HL-60 (cell line): ENCODE results near the gene PARD3.

Experiments used
- GABPA ChIP-seq: IDR thresholded peaks from 2 replicates; pipeline ENCODE4 v1.6.1; 2012; ENCODE audit warnings: low read depth
- POLR2AphosphoS5 ChIP-seq: IDR thresholded peaks from 2 replicates; pipeline ENCODE4 v1.6.1; 2012; ENCODE audit warnings: low read depth
- SPI1 ChIP-seq: IDR thresholded peaks from 2 replicates; pipeline ENCODE4 v1.6.1; 2012; ENCODE audit warnings: low read depth, mild to moderate bottlenecking, borderline replicate concordance
- TF ChIP-seq, protein P1 (sequence below): IDR thresholded peaks from one replicate; pipeline ENCODE4 v1.5.1; 2011; ENCODE audit warnings: low read length, control low read depth, inconsistent platforms; ENCODE audit not compliant: insufficient read depth
- TF ChIP-seq, protein P2 (sequence below): IDR thresholded peaks from 2 replicates; pipeline ENCODE4 v1.6.1; 2012; ENCODE audit warnings: low read depth; ENCODE audit not compliant: insufficient replicate concordance

DNA sequence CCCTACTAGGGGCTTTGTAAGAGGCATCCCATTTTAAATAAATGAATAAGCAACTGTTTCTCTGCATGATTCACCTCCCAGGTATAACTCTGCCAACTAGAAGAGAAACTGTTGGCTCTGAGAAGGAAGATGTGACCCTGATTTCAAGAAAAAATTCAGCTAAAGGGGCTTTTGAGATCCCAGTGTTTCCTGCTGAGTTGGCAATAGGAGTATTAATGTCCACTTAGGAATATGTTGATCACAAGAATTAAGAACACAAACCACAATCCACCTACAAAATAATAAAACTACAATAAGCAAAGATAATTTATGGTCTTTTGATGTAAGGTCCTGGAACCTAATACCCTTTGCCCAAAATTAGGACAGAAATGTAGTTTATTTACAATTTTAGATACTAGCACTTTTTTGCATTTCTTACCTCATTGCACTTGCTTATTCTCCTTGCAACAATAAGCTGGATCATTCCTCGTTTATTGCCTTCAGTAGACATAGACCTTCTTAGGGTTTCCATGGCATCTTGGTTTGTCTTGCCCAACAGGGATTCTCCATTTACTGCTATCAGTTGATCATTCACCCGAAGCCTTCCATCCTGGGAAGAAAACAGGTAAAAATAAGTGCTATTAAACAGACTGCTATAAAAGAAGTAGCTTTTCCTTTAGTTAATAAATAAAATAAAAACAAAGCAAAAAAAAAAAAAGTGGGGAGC is 456.2 kb downstream of the PARD3 start:
- TF ChIP-seq, protein P1, sequence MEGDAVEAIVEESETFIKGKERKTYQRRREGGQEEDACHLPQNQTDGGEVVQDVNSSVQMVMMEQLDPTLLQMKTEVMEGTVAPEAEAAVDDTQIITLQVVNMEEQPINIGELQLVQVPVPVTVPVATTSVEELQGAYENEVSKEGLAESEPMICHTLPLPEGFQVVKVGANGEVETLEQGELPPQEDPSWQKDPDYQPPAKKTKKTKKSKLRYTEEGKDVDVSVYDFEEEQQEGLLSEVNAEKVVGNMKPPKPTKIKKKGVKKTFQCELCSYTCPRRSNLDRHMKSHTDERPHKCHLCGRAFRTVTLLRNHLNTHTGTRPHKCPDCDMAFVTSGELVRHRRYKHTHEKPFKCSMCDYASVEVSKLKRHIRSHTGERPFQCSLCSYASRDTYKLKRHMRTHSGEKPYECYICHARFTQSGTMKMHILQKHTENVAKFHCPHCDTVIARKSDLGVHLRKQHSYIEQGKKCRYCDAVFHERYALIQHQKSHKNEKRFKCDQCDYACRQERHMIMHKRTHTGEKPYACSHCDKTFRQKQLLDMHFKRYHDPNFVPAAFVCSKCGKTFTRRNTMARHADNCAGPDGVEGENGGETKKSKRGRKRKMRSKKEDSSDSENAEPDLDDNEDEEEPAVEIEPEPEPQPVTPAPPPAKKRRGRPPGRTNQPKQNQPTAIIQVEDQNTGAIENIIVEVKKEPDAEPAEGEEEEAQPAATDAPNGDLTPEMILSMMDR, result no peak
- no peak for TF ChIP-seq SPI1
- TF ChIP-seq, protein P2, sequence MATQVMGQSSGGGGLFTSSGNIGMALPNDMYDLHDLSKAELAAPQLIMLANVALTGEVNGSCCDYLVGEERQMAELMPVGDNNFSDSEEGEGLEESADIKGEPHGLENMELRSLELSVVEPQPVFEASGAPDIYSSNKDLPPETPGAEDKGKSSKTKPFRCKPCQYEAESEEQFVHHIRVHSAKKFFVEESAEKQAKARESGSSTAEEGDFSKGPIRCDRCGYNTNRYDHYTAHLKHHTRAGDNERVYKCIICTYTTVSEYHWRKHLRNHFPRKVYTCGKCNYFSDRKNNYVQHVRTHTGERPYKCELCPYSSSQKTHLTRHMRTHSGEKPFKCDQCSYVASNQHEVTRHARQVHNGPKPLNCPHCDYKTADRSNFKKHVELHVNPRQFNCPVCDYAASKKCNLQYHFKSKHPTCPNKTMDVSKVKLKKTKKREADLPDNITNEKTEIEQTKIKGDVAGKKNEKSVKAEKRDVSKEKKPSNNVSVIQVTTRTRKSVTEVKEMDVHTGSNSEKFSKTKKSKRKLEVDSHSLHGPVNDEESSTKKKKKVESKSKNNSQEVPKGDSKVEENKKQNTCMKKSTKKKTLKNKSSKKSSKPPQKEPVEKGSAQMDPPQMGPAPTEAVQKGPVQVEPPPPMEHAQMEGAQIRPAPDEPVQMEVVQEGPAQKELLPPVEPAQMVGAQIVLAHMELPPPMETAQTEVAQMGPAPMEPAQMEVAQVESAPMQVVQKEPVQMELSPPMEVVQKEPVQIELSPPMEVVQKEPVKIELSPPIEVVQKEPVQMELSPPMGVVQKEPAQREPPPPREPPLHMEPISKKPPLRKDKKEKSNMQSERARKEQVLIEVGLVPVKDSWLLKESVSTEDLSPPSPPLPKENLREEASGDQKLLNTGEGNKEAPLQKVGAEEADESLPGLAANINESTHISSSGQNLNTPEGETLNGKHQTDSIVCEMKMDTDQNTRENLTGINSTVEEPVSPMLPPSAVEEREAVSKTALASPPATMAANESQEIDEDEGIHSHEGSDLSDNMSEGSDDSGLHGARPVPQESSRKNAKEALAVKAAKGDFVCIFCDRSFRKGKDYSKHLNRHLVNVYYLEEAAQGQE, result no peak
- no peak for TF ChIP-seq POLR2AphosphoS5
- no peak for TF ChIP-seq GABPA
